GM12878 (cell line): ENCODE results near the gene EGFR. TPM values are rescaled to one million over a fixed set of nuclear protein-coding genes. Genes with fewer than 3 reads are reported as not detected.

ENCODE experiments used
- BHLHE40 ChIP-seq, 2 experiments: fragments of 450-650 bp in 1 of 2; IDR thresholded peaks; 2 replicates each; pipeline ENCODE4 v1.6.1; 2011 to 2017; ENCODE audit warnings: low read depth in 2 of 2, borderline replicate concordance in 1 of 2, improper control_type of control experiment in 1 of 2, low read length in 1 of 2, mild to moderate bottlenecking in 1 of 2
- IKZF2 ChIP-seq, 2 experiments: fragments of 450-650 bp; IDR thresholded peaks; 2 replicates each; pipeline ENCODE4 v1.6.1; 2017; ENCODE audit warnings: mild to moderate bottlenecking in 2 of 2, moderate library complexity in 2 of 2
- STAT3 ChIP-seq: IDR thresholded peaks from 2 replicates; pipeline ENCODE4 v1.6.1; 2011; ENCODE audit warnings: low read depth, low read length, improper control_type of control experiment
- TCF7 ChIP-seq: IDR thresholded peaks from 2 replicates; pipeline ENCODE4 v1.6.1; 2014; ENCODE audit warnings: antibody characterized with exemption, borderline replicate concordance
- polyA plus RNA-seq, 11 experiments: library from polyadenylated mRNA; depleted of rRNA in 4 of 11; unstranded in 6 of 11; stranded (reverse) in 5 of 11; fragments of >200 nt; fragmentation: Nextera tagmentation in 4 of 11; fragmentation: Illumina TruSeq in 1 of 11; extraction: Ambion mirVana in 4 of 11; extraction: Trizol in 1 of 11; gene quantifications; 1 replicate in 1 of 11; 2 replicates in 10 of 11; pipeline versions ENCODE4 v1.2.1 to v1.2.3, GENCODE V29; 2011 to 2016; ENCODE audit warnings: inconsistent platforms in 2 of 11, missing spikeins in 2 of 11, low read depth in 1 of 11
- total RNA-seq, 4 experiments: library from RNA; depleted of rRNA in 3 of 4; stranded (reverse); fragments of >200 nt in 3 of 4; fragmentation: Illumina TruSeq in 1 of 4; extraction: Trizol in 1 of 4; gene quantifications; 2 replicates each; pipeline versions ENCODE4 v1.2.1 to v1.2.3, GENCODE V29; 2013 to 2021
- TF ChIP-seq, protein P1 (sequence below): IDR thresholded peaks from 2 replicates; pipeline ENCODE4 v1.6.1; 2012; ENCODE audit warnings: improper control_type of control experiment, low read depth, low read length; ENCODE audit not compliant: insufficient replicate concordance
- TF ChIP-seq, protein P2 (sequence below): fragments of 450-650 bp; IDR thresholded peaks from 2 replicates; pipeline ENCODE4 v1.6.1; 2017; ENCODE audit warnings: mild to moderate bottlenecking, moderate library complexity

Gene EGFR
- total and polyA plus RNA-seq, 10 of the 15 experiments (the other 5 are each of a cell fraction or from before 2014, with no cell fraction given), result 0.01 to 0.31 TPM; not detected in 8

DNA sequence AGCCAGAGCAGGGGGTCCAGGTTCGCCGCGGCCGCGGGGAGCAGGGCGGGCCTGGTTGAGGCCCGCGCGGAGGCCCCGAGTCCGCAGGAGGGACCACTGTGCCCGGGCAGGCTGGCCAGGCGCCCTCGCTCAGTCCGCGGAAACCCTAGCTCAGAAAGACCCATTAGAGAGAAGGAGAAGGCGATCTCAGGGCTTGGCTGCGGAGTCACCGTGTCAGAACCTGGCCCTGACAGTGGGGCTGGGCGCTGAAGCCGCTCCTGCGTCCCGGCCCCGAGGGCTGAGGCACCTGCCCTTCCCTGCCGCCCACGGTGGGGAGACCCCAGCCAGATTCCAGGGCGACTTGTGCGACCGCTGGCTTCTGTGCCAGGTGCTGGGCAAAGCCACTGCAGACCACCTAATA lies 14.2 kb upstream of the EGFR start (continued):
- TF ChIP-seq, protein P1, sequence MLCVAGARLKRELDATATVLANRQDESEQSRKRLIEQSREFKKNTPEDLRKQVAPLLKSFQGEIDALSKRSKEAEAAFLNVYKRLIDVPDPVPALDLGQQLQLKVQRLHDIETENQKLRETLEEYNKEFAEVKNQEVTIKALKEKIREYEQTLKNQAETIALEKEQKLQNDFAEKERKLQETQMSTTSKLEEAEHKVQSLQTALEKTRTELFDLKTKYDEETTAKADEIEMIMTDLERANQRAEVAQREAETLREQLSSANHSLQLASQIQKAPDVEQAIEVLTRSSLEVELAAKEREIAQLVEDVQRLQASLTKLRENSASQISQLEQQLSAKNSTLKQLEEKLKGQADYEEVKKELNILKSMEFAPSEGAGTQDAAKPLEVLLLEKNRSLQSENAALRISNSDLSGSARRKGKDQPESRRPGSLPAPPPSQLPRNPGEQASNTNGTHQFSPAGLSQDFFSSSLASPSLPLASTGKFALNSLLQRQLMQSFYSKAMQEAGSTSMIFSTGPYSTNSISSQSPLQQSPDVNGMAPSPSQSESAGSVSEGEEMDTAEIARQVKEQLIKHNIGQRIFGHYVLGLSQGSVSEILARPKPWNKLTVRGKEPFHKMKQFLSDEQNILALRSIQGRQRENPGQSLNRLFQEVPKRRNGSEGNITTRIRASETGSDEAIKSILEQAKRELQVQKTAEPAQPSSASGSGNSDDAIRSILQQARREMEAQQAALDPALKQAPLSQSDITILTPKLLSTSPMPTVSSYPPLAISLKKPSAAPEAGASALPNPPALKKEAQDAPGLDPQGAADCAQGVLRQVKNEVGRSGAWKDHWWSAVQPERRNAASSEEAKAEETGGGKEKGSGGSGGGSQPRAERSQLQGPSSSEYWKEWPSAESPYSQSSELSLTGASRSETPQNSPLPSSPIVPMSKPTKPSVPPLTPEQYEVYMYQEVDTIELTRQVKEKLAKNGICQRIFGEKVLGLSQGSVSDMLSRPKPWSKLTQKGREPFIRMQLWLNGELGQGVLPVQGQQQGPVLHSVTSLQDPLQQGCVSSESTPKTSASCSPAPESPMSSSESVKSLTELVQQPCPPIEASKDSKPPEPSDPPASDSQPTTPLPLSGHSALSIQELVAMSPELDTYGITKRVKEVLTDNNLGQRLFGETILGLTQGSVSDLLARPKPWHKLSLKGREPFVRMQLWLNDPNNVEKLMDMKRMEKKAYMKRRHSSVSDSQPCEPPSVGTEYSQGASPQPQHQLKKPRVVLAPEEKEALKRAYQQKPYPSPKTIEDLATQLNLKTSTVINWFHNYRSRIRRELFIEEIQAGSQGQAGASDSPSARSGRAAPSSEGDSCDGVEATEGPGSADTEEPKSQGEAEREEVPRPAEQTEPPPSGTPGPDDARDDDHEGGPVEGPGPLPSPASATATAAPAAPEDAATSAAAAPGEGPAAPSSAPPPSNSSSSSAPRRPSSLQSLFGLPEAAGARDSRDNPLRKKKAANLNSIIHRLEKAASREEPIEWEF, result no peak
- TF ChIP-seq TCF7 (no peak), BHLHE40 (IDR thresholded peaks at IDR 0.05; ENCODE audit: borderline replicate concordance in 1 of 2, low read depth in 2 of 2, low read length in 1 of 2) (no peak), IKZF2 (IDR thresholded peaks at IDR 0.05) (no peak), STAT3 (no peak)
- TF ChIP-seq, protein P2, sequence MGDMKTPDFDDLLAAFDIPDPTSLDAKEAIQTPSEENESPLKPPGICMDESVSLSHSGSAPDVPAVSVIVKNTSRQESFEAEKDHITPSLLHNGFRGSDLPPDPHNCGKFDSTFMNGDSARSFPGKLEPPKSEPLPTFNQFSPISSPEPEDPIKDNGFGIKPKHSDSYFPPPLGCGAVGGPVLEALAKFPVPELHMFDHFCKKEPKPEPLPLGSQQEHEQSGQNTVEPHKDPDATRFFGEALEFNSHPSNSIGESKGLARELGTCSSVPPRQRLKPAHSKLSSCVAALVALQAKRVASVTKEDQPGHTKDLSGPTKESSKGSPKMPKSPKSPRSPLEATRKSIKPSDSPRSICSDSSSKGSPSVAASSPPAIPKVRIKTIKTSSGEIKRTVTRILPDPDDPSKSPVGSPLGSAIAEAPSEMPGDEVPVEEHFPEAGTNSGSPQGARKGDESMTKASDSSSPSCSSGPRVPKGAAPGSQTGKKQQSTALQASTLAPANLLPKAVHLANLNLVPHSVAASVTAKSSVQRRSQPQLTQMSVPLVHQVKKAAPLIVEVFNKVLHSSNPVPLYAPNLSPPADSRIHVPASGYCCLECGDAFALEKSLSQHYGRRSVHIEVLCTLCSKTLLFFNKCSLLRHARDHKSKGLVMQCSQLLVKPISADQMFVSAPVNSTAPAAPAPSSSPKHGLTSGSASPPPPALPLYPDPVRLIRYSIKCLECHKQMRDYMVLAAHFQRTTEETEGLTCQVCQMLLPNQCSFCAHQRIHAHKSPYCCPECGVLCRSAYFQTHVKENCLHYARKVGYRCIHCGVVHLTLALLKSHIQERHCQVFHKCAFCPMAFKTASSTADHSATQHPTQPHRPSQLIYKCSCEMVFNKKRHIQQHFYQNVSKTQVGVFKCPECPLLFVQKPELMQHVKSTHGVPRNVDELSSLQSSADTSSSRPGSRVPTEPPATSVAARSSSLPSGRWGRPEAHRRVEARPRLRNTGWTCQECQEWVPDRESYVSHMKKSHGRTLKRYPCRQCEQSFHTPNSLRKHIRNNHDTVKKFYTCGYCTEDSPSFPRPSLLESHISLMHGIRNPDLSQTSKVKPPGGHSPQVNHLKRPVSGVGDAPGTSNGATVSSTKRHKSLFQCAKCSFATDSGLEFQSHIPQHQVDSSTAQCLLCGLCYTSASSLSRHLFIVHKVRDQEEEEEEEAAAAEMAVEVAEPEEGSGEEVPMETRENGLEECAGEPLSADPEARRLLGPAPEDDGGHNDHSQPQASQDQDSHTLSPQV, result no peak
- TF ChIP-seq, all 136 proteins: peak for 0
